Activated T-cell treated with anti-CD3 and anti-CD28 coated beads, Interleukin-2, amount 50 U/mL, for 72 hours (primary cell): ENCODE data around the gene IL22RA2. TPM values are rescaled to one million over a fixed set of nuclear protein-coding genes. Genes with fewer than 3 reads are reported as not detected.

Source experiments
- ATAC-seq, 2 donors: fragments of 150-1000 bp; cut with Tn5 transposase; replicated peaks in 1 of 2; 2 replicates each; pipeline ENCODE4 v1.10.0; 2021; ENCODE audit warnings: moderate library complexity in 2 of 2, mild to moderate bottlenecking in 1 of 2
- DNase-seq, 2 donors: peaks; one replicate each; pipeline ENCODE4 v3.0.0; 2021 to 2022; ENCODE audit warnings: mixed read lengths in 1 of 2
- H3K27ac Mint-ChIP-seq: one replicate; pipeline ENCODE4 v1.8.0; 2022; ENCODE audit warnings: mild to moderate bottlenecking, moderate library complexity, mixed read lengths
- H3K27me3 Mint-ChIP-seq: one replicate; pipeline ENCODE4 v1.8.0; 2022; ENCODE audit warnings: low read depth, mixed read lengths
- H3K36me3 Mint-ChIP-seq, 2 donors: one replicate each; pipeline ENCODE4 v1.8.0; 2022; ENCODE audit warnings: mixed read lengths in 2 of 2, mild to moderate bottlenecking in 1 of 2; ENCODE audit not compliant: insufficient read depth in 2 of 2
- H3K4me1 Mint-ChIP-seq: one replicate; pipeline ENCODE4 v1.8.0; 2022; ENCODE audit warnings: low read depth, mixed read lengths
- H3K4me3 Mint-ChIP-seq, 2 donors: one replicate each; pipeline ENCODE4 v1.8.0; 2022; ENCODE audit warnings: mild to moderate bottlenecking in 2 of 2, mixed read lengths in 2 of 2, moderate library complexity in 2 of 2
- H3K9me3 Mint-ChIP-seq, 2 donors: one replicate each; pipeline ENCODE4 v1.8.0; 2022; ENCODE audit warnings: mixed read lengths in 2 of 2
- total RNA-seq, 2 donors: library from RNA; stranded (reverse); gene quantifications; one replicate each; pipeline ENCODE4 v1.2.3, GENCODE V29; 2022

IL22RA2 gene
- total RNA-seq, 2 donors from 2014 or later, result not detected

GRCh38 chr6:137171053-137171374 lies 2.4 kb downstream of the IL22RA2 start:
- Mint-ChIP-seq H3K4me3 (peak overlapping the region in 1 of 2 donors; percentile 17), H3K27ac (peak overlapping the region; percentile 32), H3K4me1 (peaks cover 52% of the 10 kb centered on the region), H3K36me3 (peaks cover 9 to 19% of the 10 kb centered on the region in 2 donors), H3K27me3 (peaks cover 37% of the 10 kb centered on the region), H3K9me3 (peaks cover 7 to 15% of the 10 kb centered on the region in 2 donors)
- no peak for DNase-seq
- no peak for ATAC-seq

- ATAC-seq (no peak), DNase-seq (no peak)
- H3K4me3 Mint-ChIP-seq, result no peak overlapping the region
- peaks cover 7 to 15% of the 10 kb centered on the region in 2 donors for H3K9me3 Mint-ChIP-seq
- H3K27ac Mint-ChIP-seq, result peak overlapping the region; percentile 32
- H3K27me3 Mint-ChIP-seq, result peaks cover 33% of the 10 kb centered on the region
- peaks cover 57% of the 10 kb centered on the region for H3K4me1 Mint-ChIP-seq
- H3K36me3 Mint-ChIP-seq, result peaks cover 9 to 21% of the 10 kb centered on the region in 2 donors
Measured at GRCh38 chr6:137170266-137171052, 3.0 kb downstream of the IL22RA2 start.

- ATAC-seq (peak; percentile 82 to 84), DNase-seq (peak; percentile 46 to 67)
- peaks cover 69% of the 10 kb centered on the region for H3K4me1 Mint-ChIP-seq
- H3K27ac Mint-ChIP-seq, result peak overlapping the region; percentile 91
- H3K27me3 Mint-ChIP-seq, result peaks cover 29% of the 10 kb centered on the region
- H3K9me3 Mint-ChIP-seq, result peaks cover 17 to 23% of the 10 kb centered on the region in 2 donors
- peaks cover 19 to 38% of the 10 kb centered on the region in 2 donors for H3K36me3 Mint-ChIP-seq
- peak overlapping the region; percentile 53 to 59 for H3K4me3 Mint-ChIP-seq
Measured at GRCh38 chr6:137167702-137168377, 5.6 kb downstream of the IL22RA2 start.

GRCh38 chr6:137166247-137167098 lies 7.0 kb downstream of the IL22RA2 start:
- Mint-ChIP-seq H3K27ac (peak overlapping the region; percentile 87), H3K9me3 (peaks cover 17 to 27% of the 10 kb centered on the region in 2 donors), H3K36me3 (peaks cover 19 to 41% of the 10 kb centered on the region in 2 donors), H3K27me3 (peaks cover 41% of the 10 kb centered on the region), H3K4me1 (peaks cover 58% of the 10 kb centered on the region), H3K4me3 (peak overlapping the region; percentile 27 to 40)
- ATAC-seq, result no peak
- DNase-seq, result no peak

GRCh38 chr6:137165375-137166246 lies 7.8 kb downstream of the IL22RA2 start:
- Mint-ChIP-seq H3K4me3 (peak overlapping the region; percentile 43 to 51), H3K27me3 (peaks cover 50% of the 10 kb centered on the region), H3K36me3 (peaks cover 19 to 40% of the 10 kb centered on the region in 2 donors), H3K4me1 (peaks cover 53% of the 10 kb centered on the region), H3K9me3 (peaks cover 17 to 27% of the 10 kb centered on the region in 2 donors), H3K27ac (peak overlapping the region; percentile 87)
- ATAC-seq, result peak; percentile 12 to 20
- DNase-seq, result peak; percentile 51 to 53

- Mint-ChIP-seq H3K27me3 (peaks cover 50% of the 10 kb centered on the region), H3K36me3 (peaks cover 13 to 34% of the 10 kb centered on the region in 2 donors), H3K4me3 (no peak overlapping the region), H3K27ac (no peak overlapping the region), H3K4me1 (peaks cover 43% of the 10 kb centered on the region), H3K9me3 (peaks cover 12 to 20% of the 10 kb centered on the region in 2 donors)
- DNase-seq, result no peak
- no peak for ATAC-seq
Measured at GRCh38 chr6:137163732-137164318, 9.6 kb downstream of the IL22RA2 start.

- H3K4me1 Mint-ChIP-seq, result peaks cover 35% of the 10 kb centered on the region
Measured at GRCh38 chr6:137162692-137163306, 10.6 kb downstream of the IL22RA2 start.

GRCh38 chr6:137161949-137162348 lies 11.5 kb downstream of the IL22RA2 start:
- H3K27ac Mint-ChIP-seq, result no peak overlapping the region
- peaks cover 58% of the 10 kb centered on the region for H3K27me3 Mint-ChIP-seq
- no peak overlapping the region for H3K4me3 Mint-ChIP-seq
- H3K9me3 Mint-ChIP-seq, result peaks cover 12 to 16% of the 10 kb centered on the region in 2 donors
- H3K4me1 Mint-ChIP-seq, result peaks cover 30% of the 10 kb centered on the region
- no peak for ATAC-seq
- no peak for DNase-seq
- H3K36me3 Mint-ChIP-seq, result peaks cover 13 to 30% of the 10 kb centered on the region in 2 donors

More at GRCh38 chr6:137162692-137163306, 10.6 kb downstream of the IL22RA2 start:
- DNase-seq, result no peak
- no peak for ATAC-seq
- Mint-ChIP-seq H3K4me3 (no peak overlapping the region), H3K9me3 (peaks cover 12 to 16% of the 10 kb centered on the region in 2 donors), H3K36me3 (peaks cover 13 to 30% of the 10 kb centered on the region in 2 donors), H3K27me3 (peaks cover 58% of the 10 kb centered on the region), H3K27ac (no peak overlapping the region)

GRCh38 chr6:137160763-137161162 lies 12.7 kb downstream of the IL22RA2 start:
- no peak for ATAC-seq
- peaks cover 10 to 13% of the 10 kb centered on the region in 2 donors for H3K9me3 Mint-ChIP-seq

GRCh38 chr6:137159912-137160311 lies 13.5 kb downstream of the IL22RA2 start:
- Mint-ChIP-seq H3K9me3 (peaks cover 6 to 13% of the 10 kb centered on the region in 2 donors), H3K27me3 (peaks cover 45% of the 10 kb centered on the region), H3K4me3 (no peak overlapping the region), H3K4me1 (peaks cover 28% of the 10 kb centered on the region), H3K27ac (no peak overlapping the region), H3K36me3 (peaks cover 6 to 26% of the 10 kb centered on the region in 2 donors)
- DNase-seq (no peak), ATAC-seq (no peak)

More at GRCh38 chr6:137160763-137161162, 12.7 kb downstream of the IL22RA2 start:
- H3K36me3 Mint-ChIP-seq, result peaks cover 9 to 27% of the 10 kb centered on the region in 2 donors
- H3K4me3 Mint-ChIP-seq, result no peak overlapping the region
- H3K27me3 Mint-ChIP-seq, result peaks cover 51% of the 10 kb centered on the region
- peaks cover 30% of the 10 kb centered on the region for H3K4me1 Mint-ChIP-seq
- no peak for DNase-seq
- no peak overlapping the region for H3K27ac Mint-ChIP-seq

- peaks cover 44% of the 10 kb centered on the region for H3K27me3 Mint-ChIP-seq
Measured at GRCh38 chr6:137157601-137158000, 15.8 kb downstream of the IL22RA2 start.

More at GRCh38 chr6:137157601-137158000, 15.8 kb downstream of the IL22RA2 start:
- Mint-ChIP-seq H3K9me3 (peaks cover 0 to 6% of the 10 kb centered on the region in 2 donors), H3K4me1 (peaks cover 21% of the 10 kb centered on the region), H3K4me3 (no peak overlapping the region), H3K36me3 (peaks cover 0 to 9% of the 10 kb centered on the region in 2 donors), H3K27ac (no peak overlapping the region)
- DNase-seq (no peak), ATAC-seq (no peak)
